Measurements from ENCODE around the gene TCFL5. TPM values are rescaled to one million over a fixed set of nuclear protein-coding genes. Genes with fewer than 3 reads are reported as not detected.
A peak's percentile ranks its signal among the peaks of the same experiment; 100 is the strongest.
"Not testable (repeated sequence)": the region's sequence is repeated elsewhere in the genome, so short reads cannot be mapped to it uniquely, and the experiment has no call there.

The TCFL5 gene
- total RNA-seq, 4 donors from 2014 or later, result 2.6 to 6.6 (median 5.0) TPM

GRCh38 chr20:62876902-62877816 lies 15.5 kb upstream of the TCFL5 start:
- H3K4me1 ChIP-seq, result peaks cover 0 to 21% (median 0%) of the 10 kb centered on the region in 4 donors
- peaks cover 0 to 35% (median 0%) of the 10 kb centered on the region in 3 donors for H3K36me3 ChIP-seq
- no peaks in the 10 kb centered on the region for H3K9me3 ChIP-seq
- peak overlapping the region in 2 of 4 donors; percentile 55 to 60 for H3K27ac ChIP-seq
- no peaks in the 10 kb centered on the region for H3K27me3 ChIP-seq
- no peak for TF ChIP-seq POLR2A (IDR thresholded peaks at IDR 0.05)
- no peak for TF ChIP-seq CTCF (IDR thresholded peaks at IDR 0.05)
- DNase-seq, result peak in 1 of 3 donors; percentile 61
- no peak overlapping the region for H3K4me3 ChIP-seq

GRCh38 chr20:62876501-62876901 lies 14.9 kb upstream of the TCFL5 start:
- H3K36me3 ChIP-seq, result peaks cover 0 to 28% (median 0%) of the 10 kb centered on the region in 3 donors
- no peaks in the 10 kb centered on the region for H3K9me3 ChIP-seq
- H3K27me3 ChIP-seq, result no peaks in the 10 kb centered on the region
- H3K27ac ChIP-seq, result peak overlapping the region in 2 of 4 donors; percentile 55 to 60
- TF ChIP-seq CTCF (IDR thresholded peaks at IDR 0.05) (no peak), POLR2A (IDR thresholded peaks at IDR 0.05) (no peak)
- DNase-seq, result no peak
- peaks cover 0 to 21% (median 0%) of the 10 kb centered on the region in 4 donors for H3K4me1 ChIP-seq
- H3K4me3 ChIP-seq, result no peak overlapping the region

- Histone ChIP-seq H3K4me1 (peaks cover 0 to 21% (median 0%) of the 10 kb centered on the region in 4 donors), H3K27me3 (no peaks in the 10 kb centered on the region), H3K9me3 (no peaks in the 10 kb centered on the region), H3K27ac (peak overlapping the region in 2 of 4 donors; percentile 55 to 60), H3K4me3 (no peak overlapping the region), H3K36me3 (peaks cover 0 to 20% (median 0%) of the 10 kb centered on the region in 3 donors)
- peak in 2 of 3 donors; percentile 75 to 79 for DNase-seq
- peak in 4 of 6 experiments; percentile 14 to 56 (median 47) for TF ChIP-seq CTCF (IDR thresholded peaks at IDR 0.05)
- TF ChIP-seq POLR2A (IDR thresholded peaks at IDR 0.05), result no peak
These were observed 14.1 kb upstream of the TCFL5 start for GRCh38 chr20:62875419-62876361.

- Histone ChIP-seq H3K27ac (no peak overlapping the region), H3K4me1 (peaks cover 0 to 21% (median 0%) of the 10 kb centered on the region in 4 donors), H3K36me3 (peaks cover 0 to 13% (median 0%) of the 10 kb centered on the region in 3 donors), H3K4me3 (no peak overlapping the region), H3K27me3 (no peaks in the 10 kb centered on the region), H3K9me3 (no peaks in the 10 kb centered on the region)
- no peak for DNase-seq
- TF ChIP-seq CTCF (IDR thresholded peaks at IDR 0.05), result no peak
- TF ChIP-seq POLR2A (IDR thresholded peaks at IDR 0.05), result no peak
These were observed 13.3 kb upstream of the TCFL5 start for GRCh38 chr20:62874964-62875344.

- peak in 5 of 6 experiments; percentile 4 to 70 (median 66) for TF ChIP-seq CTCF (IDR thresholded peaks at IDR 0.05)
- not testable (repeated sequence) for H3K36me3 ChIP-seq, H3K27me3 ChIP-seq, H3K9me3 ChIP-seq, H3K4me3 ChIP-seq, H3K27ac ChIP-seq
- peaks cover 0 to 21% (median 0%) of the 10 kb centered on the region in 4 donors for H3K4me1 ChIP-seq
- peak in 2 of 3 donors; percentile 49 to 87 for DNase-seq
These were observed 12.0 kb upstream of the TCFL5 start for GRCh38 chr20:62873681-62874031.

Data from Peyer's patch (tissue), 4 donors.